ENCODE measurements around the gene DNAJB8. TPM values are rescaled to one million over a fixed set of nuclear protein-coding genes. Genes with fewer than 3 reads are reported as not detected.

DNAJB8 gene
- total and polyA plus RNA-seq, 9 of the 15 experiments (the other 6 are each of a cell fraction or from before 2014, with no cell fraction given): not detected

- TF ChIP-seq SP2 (IDR thresholded peaks at IDR 0.05; ENCODE audit: extremely low read depth, low read depth, low read length, poor library complexity, severe bottlenecking): no peak
- no peak for TF ChIP-seq FOXA1 (IDR thresholded peaks at IDR 0.05; ENCODE audit: borderline replicate concordance)
- no peak for TF ChIP-seq CREB1 (IDR thresholded peaks at IDR 0.05)
- peak; percentile 55; the same call in 1 of the 2 replicates for TF ChIP-seq CREB1 (CRISPR knock-in tag; IDR thresholded peaks at IDR 0.05)
- TF ChIP-seq ZSCAN32 (CRISPR knock-in tag; IDR thresholded peaks at IDR 0.05): peak; percentile 74
- no peak for TF ChIP-seq ILK (tag; IDR thresholded peaks at IDR 0.05; ENCODE audit: borderline replicate concordance, low read depth)
- no peak for TF ChIP-seq ZNF140 (CRISPR knock-in tag; IDR thresholded peaks at IDR 0.05)
- peak; percentile 59 for TF ChIP-seq PRDM10 (IDR thresholded peaks at IDR 0.05; ENCODE audit: partially characterized antibody)
- TF ChIP-seq ZNF785 (CRISPR knock-in tag; IDR thresholded peaks at IDR 0.05): no peak
- TF ChIP-seq PHB (CRISPR knock-in tag; IDR thresholded peaks at IDR 0.05): no peak
- TF ChIP-seq MTF1 (CRISPR knock-in tag; IDR thresholded peaks at IDR 0.05; ENCODE audit: borderline replicate concordance): no peak
- TF ChIP-seq ZNF282 (CRISPR knock-in tag; IDR thresholded peaks at IDR 0.05): no peak
- TF ChIP-seq ZBTB1 (CRISPR knock-in tag; IDR thresholded peaks at IDR 0.05; ENCODE audit: borderline replicate concordance, low read depth): no peak
- no peak for TF ChIP-seq RBM17 (IDR thresholded peaks at IDR 0.05; ENCODE audit: borderline replicate concordance, low read depth, low read length)
- TF ChIP-seq NEUROD1 (IDR thresholded peaks at IDR 0.05; ENCODE audit: borderline replicate concordance, low read depth, low read length, partially characterized antibody): peak; percentile 95
- peak; percentile 77; the same call in 1 of the 2 replicates for TF ChIP-seq ZBTB34 (CRISPR knock-in tag; IDR thresholded peaks at IDR 0.05)
- 0 out of 2 replicates have a peak, but pooled peaks have one; percentile 71 for TF ChIP-seq ZNF583 (CRISPR knock-in tag; IDR thresholded peaks at IDR 0.05)
- no peak for TF ChIP-seq ZNF518B (CRISPR knock-in tag; IDR thresholded peaks at IDR 0.05)
Measured at GRCh38 chr3:128415773-128416577, 50.7 kb downstream of the DNAJB8 start (continued).

Data from K562 (cell line).